Measurements from ENCODE around the gene ARPC4. TPM values are rescaled to one million over a fixed set of nuclear protein-coding genes. Genes with fewer than 3 reads are reported as not detected.
A peak's percentile ranks its signal among the peaks of the same experiment; 100 is the strongest.

Gene ARPC4
- total and polyA plus RNA-seq, 10 of the 15 experiments (the other 5 are each of a cell fraction or from before 2014, with no cell fraction given): 42.0 to 354 (median 268) TPM

DNA sequence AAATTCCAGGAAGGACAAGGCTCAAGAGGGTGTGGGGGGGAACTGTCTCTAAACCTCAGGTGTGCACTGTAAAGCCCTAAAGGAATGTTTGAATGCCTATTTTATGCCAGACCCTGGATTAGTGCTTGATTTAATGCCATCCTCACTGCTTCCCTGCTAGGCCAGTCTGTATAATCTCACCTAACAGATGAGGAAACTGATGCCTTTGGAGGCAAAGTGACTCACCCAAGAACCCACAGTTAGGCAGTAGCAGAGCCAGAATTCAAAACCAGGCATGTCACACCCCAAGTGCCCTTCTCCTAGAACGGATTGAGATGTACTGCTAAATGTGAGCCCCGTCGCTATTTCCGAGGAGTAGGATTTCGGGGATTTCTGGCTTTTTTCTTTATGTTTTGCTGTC, 31.0 kb upstream of the ARPC4 start:
- ATAC-seq: no peak
- CTCF ChIA-PET: no interaction called here

DNA sequence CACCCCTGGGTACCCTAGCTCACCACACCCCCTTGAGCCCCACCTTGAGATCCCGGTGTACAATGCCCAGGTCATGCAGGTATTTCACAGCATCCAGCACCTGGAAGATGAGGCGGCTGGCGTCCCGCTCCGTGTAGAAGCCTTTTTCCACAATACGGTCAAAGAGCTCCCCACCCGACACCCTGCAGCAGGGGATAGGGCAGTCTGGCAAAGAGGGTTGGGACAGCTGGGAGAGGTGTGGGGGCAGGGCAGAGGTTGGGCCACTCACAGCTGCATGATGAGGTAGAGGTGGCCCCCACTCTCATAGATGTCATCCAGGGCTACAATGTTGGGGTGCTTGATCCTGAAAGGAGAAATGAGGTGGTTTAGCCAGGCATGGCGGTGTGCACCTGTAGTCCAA, 30.0 kb upstream of the ARPC4 start:
- H3K4me3 ChIP-seq: no peak overlapping the region
- ChIA-PET SMC1A (ENCODE audit: uncharacterized antibody, unreplicated experiment) (no interaction called here), POLR2A (no interaction called here), RAD21 (ENCODE audit: unreplicated experiment) (no interaction called here), CTCF (no interaction called here)
- H3K4me1 ChIP-seq (ENCODE audit: control insufficient read depth, insufficient read depth, low read length): no peaks in the 10 kb centered on the region
- H3K4me2 ChIP-seq (ENCODE audit: control insufficient read depth, insufficient read depth): no peak overlapping the region
- DNase-seq (ENCODE audit: low read depth, low spot score) (no peak), ATAC-seq (no peak), FAIRE-seq (no peak)
- H3K9ac ChIP-seq (ENCODE audit: control insufficient read depth, insufficient read depth, low read length): no peak overlapping the region
- 98% methylated on average over 8 of the region's 8 CpGs for WGBS (ENCODE audit: insufficient coverage, insufficient replicate concordance, low lambda C conversion rate, missing lambda C conversion rate)
- no TSS peak for BruUV-seq (replicated peaks)
- in situ Hi-C loops (cut with MboI): no loop called here
- no peaks in the 10 kb centered on the region for H4K20me1 ChIP-seq (ENCODE audit: control insufficient read depth, insufficient read depth)
- H3K9me3 ChIP-seq (replicated peaks; ENCODE audit: control insufficient read depth, insufficient read depth, low read length): no peaks in the 10 kb centered on the region
- H2AFZ ChIP-seq (ENCODE audit: control insufficient read depth, low read depth, low read length): no peak overlapping the region
- no peak overlapping the region for H3K27ac ChIP-seq (ENCODE audit: control insufficient read depth, insufficient read depth)
- TF ChIP-seq ZZZ3 (IDR thresholded peaks at IDR 0.05; ENCODE audit: control insufficient read depth, insufficient read length, low read depth): no peak
- intact Hi-C loops (cut with micrococcal nuclease; ENCODE audit: unreplicated experiment): no loop called here
- H3K79me2 ChIP-seq (ENCODE audit: control insufficient read depth, insufficient read depth, low read length): no peaks in the 10 kb centered on the region
- no peaks in the 10 kb centered on the region for H3K27me3 ChIP-seq (replicated peaks in 1 of 2; ENCODE audit: control insufficient read depth in 2 of 2, insufficient read depth in 2 of 2, low read length in 1 of 2)
- no peaks in the 10 kb centered on the region for H3K36me3 ChIP-seq (ENCODE audit: control insufficient read depth in 2 of 2, insufficient read depth in 2 of 2, low read length in 1 of 2)

More for the DNA sequence above, 31.0 kb upstream of the ARPC4 start:
- in situ Hi-C loops (cut with MboI) (no loop called here), intact Hi-C loops (cut with micrococcal nuclease; ENCODE audit: unreplicated experiment) (no loop called here)
- Histone ChIP-seq H3K4me2 (ENCODE audit: control insufficient read depth, insufficient read depth) (no peak overlapping the region), H3K27ac (ENCODE audit: control insufficient read depth, insufficient read depth) (no peak overlapping the region), H3K4me1 (ENCODE audit: control insufficient read depth, insufficient read depth, low read length) (no peaks in the 10 kb centered on the region), H2AFZ (ENCODE audit: control insufficient read depth, low read depth, low read length) (no peak overlapping the region), H3K4me3 (no peak overlapping the region), H3K79me2 (ENCODE audit: control insufficient read depth, insufficient read depth, low read length) (no peaks in the 10 kb centered on the region), H3K9ac (ENCODE audit: control insufficient read depth, insufficient read depth, low read length) (no peak overlapping the region), H3K36me3 (ENCODE audit: control insufficient read depth in 2 of 2, insufficient read depth in 2 of 2, low read length in 1 of 2) (peaks cover 0 to 2% of the 10 kb centered on the region in 2 experiments; a peak in 3 of 4 replicates), H3K9me3 (replicated peaks; ENCODE audit: control insufficient read depth, insufficient read depth, low read length) (no peaks in the 10 kb centered on the region), H4K20me1 (ENCODE audit: control insufficient read depth, insufficient read depth) (no peaks in the 10 kb centered on the region), H3K27me3 (replicated peaks in 1 of 2; ENCODE audit: control insufficient read depth in 2 of 2, insufficient read depth in 2 of 2, low read length in 1 of 2) (no peaks in the 10 kb centered on the region)
- 97% methylated on average over 5 of the region's 5 CpGs for WGBS (ENCODE audit: insufficient coverage, insufficient replicate concordance, low lambda C conversion rate, missing lambda C conversion rate)
- TSS peak; percentile 32 for BruUV-seq (replicated peaks)
- TF ChIP-seq HDGF (IDR thresholded peaks at IDR 0.05): no peak
- SMC1A ChIA-PET (ENCODE audit: uncharacterized antibody, unreplicated experiment): no interaction called here
- no peak for DNase-seq (ENCODE audit: low read depth, low spot score)
- FAIRE-seq: no peak
- RAD21 ChIA-PET (ENCODE audit: unreplicated experiment): no interaction called here
- POLR2A ChIA-PET: interaction anchor here (0.5 kb wide), 1 partner anchor 336 kb away, joined by 5 read pairs; no protein-coding TSS in a partner anchor
